Astrocyte (in vitro differentiated cells and primary cell): ENCODE data around the gene GGT1.
"Not testable (repeated sequence)": the region's sequence is repeated elsewhere in the genome, so short reads cannot be mapped to it uniquely, and the experiment has no call there.

Experiments used
- CTCF ChIP-seq: IDR thresholded peaks from 2 replicates; pipeline ENCODE4 v1.5.1; 2011; ENCODE audit warnings: low read depth, mild to moderate bottlenecking, inconsistent platforms, low read length, moderate library complexity; ENCODE audit not compliant: insufficient read depth
- EZH2 ChIP-seq: IDR thresholded peaks from 2 replicates; pipeline ENCODE4 v1.6.1; 2012; ENCODE audit warnings: mild to moderate bottlenecking, low read length, inconsistent platforms; ENCODE audit not compliant: insufficient read depth

- TF ChIP-seq CTCF, EZH2: not testable (repeated sequence)
Observed at GRCh38 chr22:24642307-24642706, 39.3 kb downstream of the GGT1 start.
